ENCODE measurements around the gene MS4A14. TPM values are rescaled to one million over a fixed set of nuclear protein-coding genes. Genes with fewer than 3 reads are reported as not detected.

The MS4A14 gene
- total and polyA plus RNA-seq, 2 of the 4 experiments (the other 2 are of a cell fraction) = not detected

- TF ChIP-seq RFX5 (IDR thresholded peaks at IDR 0.05; ENCODE audit: low read depth, low read length) (no peak), FOS (IDR thresholded peaks at IDR 0.05; ENCODE audit: low read depth, low read length) (no peak), USF2 (IDR thresholded peaks at IDR 0.05; ENCODE audit: low read depth, low read length) (no peak), POLR2A (IDR thresholded peaks at IDR 0.05; ENCODE audit: low read depth, low read length) (no peak)
- no peak overlapping the region for H2AK5ac ChIP-seq (ENCODE audit: low read depth, low read length)
- H4K5ac ChIP-seq (ENCODE audit: low read depth, low read length) = no peak overlapping the region
- CTCF ChIA-PET = no interaction called here
- H2BK20ac ChIP-seq (ENCODE audit: low read depth, low read length) = no peak overlapping the region
- H3K9ac ChIP-seq (ENCODE audit: low read depth, low read length) = no peak overlapping the region
- H3K27me3 ChIP-seq (ENCODE audit: control insufficient read depth, insufficient read depth, low read length) = no peaks in the 10 kb centered on the region
- no peaks in the 10 kb centered on the region for H3K36me3 ChIP-seq (ENCODE audit: control insufficient read depth, insufficient read depth, low read length)
- H3K9me3 ChIP-seq (ENCODE audit: control insufficient read depth, insufficient read depth, low read length) = no peaks in the 10 kb centered on the region; the same call in 1 of the 2 replicates
- no peak overlapping the region for H2BK5ac ChIP-seq (ENCODE audit: low read depth, low read length, poor library complexity, severe bottlenecking)
- in situ Hi-C loops (cut with MboI; ENCODE audit: low sequenced_read_pairs) (no loop called here), intact Hi-C loops (cut with micrococcal nuclease) (no loop called here), dilution Hi-C loops (cut with HindIII; ENCODE audit: low sequenced_read_pairs, unreplicated experiment) (no loop called here)
- WGBS, 2 experiments (ENCODE audit: extremely low coverage in 2 of 2, insufficient read length in 1 of 2) = no CpG with 5 or more reads among the region's 5 CpGs
- no peak overlapping the region for H2AFZ ChIP-seq (replicated peaks; ENCODE audit: low read length, poor library complexity)
- no TSS peak for BruUV-seq (replicated peaks)
- no peak overlapping the region for H3K4me2 ChIP-seq (ENCODE audit: low read depth, low read length)
- H2BK15ac ChIP-seq (ENCODE audit: low read depth, low read length) = no peak overlapping the region
- POLR2A ChIA-PET (ENCODE audit: unreplicated experiment) = no interaction called here
- DNase-seq (no peak), ATAC-seq (ENCODE audit: low read depth) (no peak)
- H2BK120ac ChIP-seq (ENCODE audit: low read depth, low read length) = no peak overlapping the region
- H4K8ac ChIP-seq (ENCODE audit: low read depth in 2 of 2, low read length in 2 of 2) = no peak overlapping the region
- no peak overlapping the region for H3K4me3 ChIP-seq (ENCODE audit: insufficient read depth, low read depth, low read length)
- H3K9me1 ChIP-seq (ENCODE audit: insufficient read depth, low read length) = no peaks in the 10 kb centered on the region
- no peaks in the 10 kb centered on the region for H4K20me1 ChIP-seq (ENCODE audit: insufficient read depth, low read length)
- H3K4me1 ChIP-seq (ENCODE audit: control insufficient read depth, insufficient read depth, low read length) = no peaks in the 10 kb centered on the region
- no peaks in the 10 kb centered on the region for H3K79me1 ChIP-seq (ENCODE audit: low read depth in 1 of 2, low read length in 2 of 2)
- H3K56ac ChIP-seq (ENCODE audit: extremely low read depth, insufficient read depth, low read length) = no peak overlapping the region
- no peak overlapping the region for H3K14ac ChIP-seq (replicated peaks; ENCODE audit: low read depth, low read length)
- H3K4ac ChIP-seq (ENCODE audit: low read depth, low read length) = no peak overlapping the region
- H3K18ac ChIP-seq (ENCODE audit: low read depth, low read length) = no peak overlapping the region
- no peak overlapping the region for H2AK9ac ChIP-seq (replicated peaks; ENCODE audit: low read depth, low read length, poor library complexity)
- H4K91ac ChIP-seq (ENCODE audit: insufficient read depth, low read depth, low read length) = no peak overlapping the region
- H3K23ac ChIP-seq (ENCODE audit: low read depth, low read length) = no peak overlapping the region
- H3K27ac ChIP-seq (ENCODE audit: insufficient read depth, low read length) = no peak overlapping the region
Observed at GRCh38 chr11:60370811-60371298, 25.4 kb upstream of the MS4A14 start.

All from IMR-90 (cell line).